Measurements from ENCODE around the gene CARD19.

DNA sequence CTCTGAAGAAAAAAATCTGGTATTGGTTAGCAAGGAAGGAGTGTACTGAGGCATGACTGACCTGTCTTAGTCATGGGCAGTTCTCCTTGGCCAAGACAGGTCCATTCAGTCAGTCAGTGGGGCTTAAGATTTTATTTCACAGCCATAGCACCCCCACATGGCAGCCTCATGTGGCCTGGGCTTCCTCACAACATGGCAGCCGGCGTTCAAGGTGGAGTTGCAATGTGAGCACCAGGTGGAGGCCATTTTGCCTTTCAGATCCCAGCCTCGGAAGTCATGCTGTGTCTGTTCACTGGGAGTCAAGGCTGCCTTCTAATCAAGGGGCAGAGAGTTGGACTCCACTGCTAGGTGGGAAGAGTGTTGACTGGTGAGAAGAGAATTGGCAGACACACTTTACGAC, 10.3 kb upstream of the CARD19 start:
- TF ChIP-seq, protein P1, sequence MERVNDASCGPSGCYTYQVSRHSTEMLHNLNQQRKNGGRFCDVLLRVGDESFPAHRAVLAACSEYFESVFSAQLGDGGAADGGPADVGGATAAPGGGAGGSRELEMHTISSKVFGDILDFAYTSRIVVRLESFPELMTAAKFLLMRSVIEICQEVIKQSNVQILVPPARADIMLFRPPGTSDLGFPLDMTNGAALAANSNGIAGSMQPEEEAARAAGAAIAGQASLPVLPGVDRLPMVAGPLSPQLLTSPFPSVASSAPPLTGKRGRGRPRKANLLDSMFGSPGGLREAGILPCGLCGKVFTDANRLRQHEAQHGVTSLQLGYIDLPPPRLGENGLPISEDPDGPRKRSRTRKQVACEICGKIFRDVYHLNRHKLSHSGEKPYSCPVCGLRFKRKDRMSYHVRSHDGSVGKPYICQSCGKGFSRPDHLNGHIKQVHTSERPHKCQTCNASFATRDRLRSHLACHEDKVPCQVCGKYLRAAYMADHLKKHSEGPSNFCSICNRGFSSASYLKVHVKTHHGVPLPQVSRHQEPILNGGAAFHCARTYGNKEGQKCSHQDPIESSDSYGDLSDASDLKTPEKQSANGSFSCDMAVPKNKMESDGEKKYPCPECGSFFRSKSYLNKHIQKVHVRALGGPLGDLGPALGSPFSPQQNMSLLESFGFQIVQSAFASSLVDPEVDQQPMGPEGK (CRISPR knock-in tag; IDR thresholded peaks at IDR 0.05; ENCODE audit: borderline replicate concordance), result no peak
- no peak for TF ChIP-seq ZNF8 (CRISPR knock-in tag; IDR thresholded peaks at IDR 0.05)

Data from SK-N-SH treated with all-trans-retinoic acid at 6 μM for 48 hours (cell line).